Loucy (cell line): ENCODE data around the gene KATNBL1.
"Not testable (repeated sequence)": the region's sequence is repeated elsewhere in the genome, so short reads cannot be mapped to it uniquely, and the experiment has no call there.

Source experiments
- EZH2phosphoT487 ChIP-seq: fragments of 200-600 bp; IDR thresholded peaks from 2 replicates; pipeline ENCODE4 v1.6.1; 2018; ENCODE audit warnings: antibody characterized with exemption, mild to moderate bottlenecking, moderate library complexity, borderline replicate concordance
- TF ChIP-seq, protein P1 (sequence below): fragments of 200-600 bp; sonication (generic); conservative IDR thresholded peaks from 2 replicates; pipeline ENCODE4 v1.5.1; 2014; ENCODE audit warnings: mild to moderate bottlenecking, antibody characterized with exemption, low read length

DNA sequence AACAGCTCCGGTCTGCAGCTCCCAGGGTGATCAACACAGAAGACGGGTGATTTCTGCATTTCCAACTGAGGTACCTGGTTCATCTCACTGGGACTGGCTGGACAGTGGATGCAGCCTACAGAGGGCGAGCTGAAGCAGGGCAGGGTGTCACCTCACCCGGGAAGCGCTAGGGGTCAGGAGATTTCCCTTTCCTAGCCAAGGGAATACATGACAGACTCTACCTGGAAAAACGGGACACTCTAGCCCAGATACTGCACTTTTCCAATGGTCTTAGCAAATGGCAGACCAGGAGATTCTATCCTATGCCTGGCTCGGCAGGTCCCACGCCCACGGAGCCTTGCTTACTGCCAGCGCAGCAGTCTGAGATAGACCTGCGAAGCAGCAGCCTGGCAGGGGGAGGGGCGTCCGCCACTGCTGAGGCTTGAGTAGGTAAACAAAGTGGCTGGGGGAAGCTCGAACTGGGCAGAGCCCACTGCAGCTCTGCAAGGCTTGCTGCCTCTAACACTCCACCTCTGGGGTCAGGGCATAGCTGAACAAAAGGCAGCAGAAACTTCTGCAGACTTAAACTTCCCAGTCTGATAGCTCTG is 43.8 kb downstream of the KATNBL1 start:
- not testable (repeated sequence) for TF ChIP-seq EZH2phosphoT487
- TF ChIP-seq, protein P1, sequence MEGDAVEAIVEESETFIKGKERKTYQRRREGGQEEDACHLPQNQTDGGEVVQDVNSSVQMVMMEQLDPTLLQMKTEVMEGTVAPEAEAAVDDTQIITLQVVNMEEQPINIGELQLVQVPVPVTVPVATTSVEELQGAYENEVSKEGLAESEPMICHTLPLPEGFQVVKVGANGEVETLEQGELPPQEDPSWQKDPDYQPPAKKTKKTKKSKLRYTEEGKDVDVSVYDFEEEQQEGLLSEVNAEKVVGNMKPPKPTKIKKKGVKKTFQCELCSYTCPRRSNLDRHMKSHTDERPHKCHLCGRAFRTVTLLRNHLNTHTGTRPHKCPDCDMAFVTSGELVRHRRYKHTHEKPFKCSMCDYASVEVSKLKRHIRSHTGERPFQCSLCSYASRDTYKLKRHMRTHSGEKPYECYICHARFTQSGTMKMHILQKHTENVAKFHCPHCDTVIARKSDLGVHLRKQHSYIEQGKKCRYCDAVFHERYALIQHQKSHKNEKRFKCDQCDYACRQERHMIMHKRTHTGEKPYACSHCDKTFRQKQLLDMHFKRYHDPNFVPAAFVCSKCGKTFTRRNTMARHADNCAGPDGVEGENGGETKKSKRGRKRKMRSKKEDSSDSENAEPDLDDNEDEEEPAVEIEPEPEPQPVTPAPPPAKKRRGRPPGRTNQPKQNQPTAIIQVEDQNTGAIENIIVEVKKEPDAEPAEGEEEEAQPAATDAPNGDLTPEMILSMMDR = not testable (repeated sequence)
